H1 (cell line): ENCODE data around the gene STK32C. TPM values are rescaled to one million over a fixed set of nuclear protein-coding genes. Genes with fewer than 3 reads are reported as not detected.

Experiments
- CTCF ChIA-PET: fragments of 300-600 bp; sonication (Branson Sonifier 250); formaldehyde crosslinking; loops from one replicate; lab custom pipeline; 2021; ENCODE audit not compliant: partially characterized antibody; lab: Charles Lee
- POLR2A ChIA-PET: fragments of 300-600 bp; sonication (Branson Sonifier 250); formaldehyde crosslinking; loops from one replicate; lab custom pipeline; 2021; ENCODE audit warnings: inconsistent platforms; ENCODE audit not compliant: partially characterized antibody; lab: Charles Lee
- DNase-seq, 2 experiments: peaks; one replicate each; pipeline versions ENCODE4 v3.0.0 to v3.0.0-alpha.2; 2010 to 2022; ENCODE audit warnings: low spot score in 2 of 2, low read depth in 1 of 2, mixed read lengths in 1 of 2
- FAIRE-seq: peaks from 2 replicates; lab custom pipeline; 2011; peaks lifted over from hg19 to GRCh38; lab: Jason Lieb, UNC
- H2AFZ ChIP-seq: 2 replicates; pipeline ENCODE4 v1.8.1; 2012; ENCODE audit warnings: low read length, inconsistent platforms
- H2AK5ac ChIP-seq: 2 replicates; pipeline ENCODE4 v1.6.1; 2013; ENCODE audit warnings: low read depth, low read length
- H2BK120ac ChIP-seq: replicated peaks from 2 replicates; pipeline ENCODE3; 2013; ENCODE audit warnings: low read depth, low read length, inconsistent platforms
- H2BK12ac ChIP-seq: 2 replicates; pipeline ENCODE4 v1.6.1; 2013; ENCODE audit warnings: low read depth, low read length
- H2BK15ac ChIP-seq: 2 replicates; pipeline ENCODE4 v1.6.1; 2013; ENCODE audit warnings: low read length
- H2BK20ac ChIP-seq: 2 replicates; pipeline ENCODE4 v1.6.1; 2013; ENCODE audit warnings: low read length
- H2BK5ac ChIP-seq: 2 replicates; pipeline ENCODE4 v1.6.1; 2013; ENCODE audit warnings: low read depth, low read length
- H3K14ac ChIP-seq: 2 replicates; pipeline ENCODE4 v1.6.1; 2013; ENCODE audit warnings: inconsistent platforms; ENCODE audit not compliant: insufficient read length
- H3K18ac ChIP-seq: 2 replicates; pipeline ENCODE4 v1.6.1; 2013; ENCODE audit warnings: low read length; ENCODE audit errors: extremely low read depth
- H3K23ac ChIP-seq: 2 replicates; pipeline ENCODE4 v1.6.1; 2013; ENCODE audit warnings: inconsistent platforms; ENCODE audit not compliant: insufficient read length
- H3K23me2 ChIP-seq: 2 replicates; pipeline ENCODE4 v1.6.1; 2013; ENCODE audit warnings: low read depth, low read length
- H3K27ac ChIP-seq: 2 replicates; pipeline ENCODE4 v1.6.1; 2011; ENCODE audit warnings: low read depth, low read length, inconsistent platforms
- H3K27me3 ChIP-seq, 4 experiments: replicated peaks in 1 of 4; 1 replicate in 1 of 4; 2 replicates in 3 of 4; pipeline versions ENCODE4 v1.6.1 to v1.8.1; 2011 to 2013; ENCODE audit warnings: low read length in 3 of 4, mild to moderate bottlenecking in 3 of 4, inconsistent platforms in 2 of 4, mixed read lengths in 2 of 4, moderate library complexity in 1 of 4; ENCODE audit not compliant: control insufficient read depth in 3 of 4, insufficient read depth in 3 of 4; ENCODE audit errors: extremely low read depth in 1 of 4
- H3K36me3 ChIP-seq, 4 experiments: 2 replicates each; pipeline versions ENCODE4 v1.6.1 to v1.8.1; 2011 to 2013; ENCODE audit warnings: mild to moderate bottlenecking in 4 of 4, low read length in 3 of 4, moderate library complexity in 2 of 4, control low read depth in 1 of 4, inconsistent platforms in 1 of 4; ENCODE audit not compliant: insufficient read depth in 4 of 4, control insufficient read depth in 2 of 4
- H3K4ac ChIP-seq: replicated peaks from 2 replicates; pipeline ENCODE3; 2013; ENCODE audit warnings: low read length, low read depth, mixed read lengths, inconsistent platforms; ENCODE audit not compliant: insufficient read length
- H3K4me1 ChIP-seq, 4 experiments: replicated peaks in 1 of 4; 1 replicate in 1 of 4; 2 replicates in 3 of 4; pipeline versions ENCODE4 v1.6.1 to v1.8.1; 2011 to 2013; ENCODE audit warnings: low read length in 3 of 4, inconsistent platforms in 2 of 4, mixed read lengths in 1 of 4; ENCODE audit not compliant: insufficient read depth in 4 of 4, control insufficient read depth in 3 of 4
- H3K4me2 ChIP-seq, 2 experiments: 2 replicates each; pipeline versions ENCODE4 v1.6.1 to v1.8.1; 2011 to 2013; ENCODE audit warnings: low read depth in 2 of 2, low read length in 2 of 2, control low read depth in 1 of 2, inconsistent platforms in 1 of 2, mild to moderate bottlenecking in 1 of 2; ENCODE audit not compliant: insufficient read depth in 1 of 2
- H3K4me3 ChIP-seq, 4 experiments: fragments of 200-600, 300-600 bp in 1 of 4; sonication (generic), shearing (Covaris generic), sonication (Bioruptor Twin) in 1 of 4; 2 replicates each; pipeline versions ENCODE4 v1.5.1 to v1.8.1; 2011 to 2016; ENCODE audit warnings: low read length in 4 of 4, low read depth in 3 of 4, control low read depth in 2 of 4, inconsistent platforms in 2 of 4, mild to moderate bottlenecking in 2 of 4, mixed read lengths in 1 of 4, moderate library complexity in 1 of 4; ENCODE audit not compliant: insufficient read depth in 2 of 4; ENCODE audit errors: extremely low read depth in 1 of 4
- H3K56ac ChIP-seq: replicated peaks from 2 replicates; pipeline ENCODE3; 2013; ENCODE audit warnings: low read depth, mild to moderate bottlenecking, mixed read lengths, low read length, inconsistent platforms; ENCODE audit not compliant: insufficient read length
- H3K79me1 ChIP-seq: 2 replicates; pipeline ENCODE4 v1.6.1; 2013; ENCODE audit warnings: low read depth, low read length, control low read depth
- H3K79me2 ChIP-seq, 2 experiments: 2 replicates each; pipeline versions ENCODE4 v1.6.1 to v1.8.1; 2012 to 2013; ENCODE audit warnings: low read length in 2 of 2, mild to moderate bottlenecking in 2 of 2, inconsistent platforms in 1 of 2; ENCODE audit not compliant: insufficient read depth in 2 of 2, control insufficient read depth in 1 of 2
- H3K9ac ChIP-seq, 4 experiments: replicated peaks in 1 of 4; 1 replicate in 1 of 4; 2 replicates in 3 of 4; pipeline versions ENCODE4 v1.6.1 to v1.8.1; 2011 to 2013; ENCODE audit warnings: low read depth in 3 of 4, low read length in 3 of 4, control low read depth in 2 of 4, mild to moderate bottlenecking in 2 of 4, moderate library complexity in 2 of 4, inconsistent platforms in 1 of 4; ENCODE audit errors: extremely low read depth in 1 of 4
- H3K9me3 ChIP-seq, 2 experiments: 2 replicates each; pipeline versions ENCODE4 v1.6.1 to v1.8.1; 2012 to 2013; ENCODE audit warnings: mild to moderate bottlenecking in 2 of 2, moderate library complexity in 2 of 2, control low read depth in 1 of 2, inconsistent platforms in 1 of 2, low read depth in 1 of 2, low read length in 1 of 2, mixed read lengths in 1 of 2; ENCODE audit not compliant: insufficient read depth in 2 of 2
- H4K20me1 ChIP-seq, 2 experiments: replicated peaks in 1 of 2; 2 replicates each; pipeline versions ENCODE3 to v1.8.1; 2011 to 2013; ENCODE audit warnings: inconsistent platforms in 2 of 2, low read length in 2 of 2, mild to moderate bottlenecking in 1 of 2; ENCODE audit not compliant: insufficient read depth in 2 of 2, control insufficient read depth in 1 of 2
- H4K5ac ChIP-seq: 2 replicates; pipeline ENCODE4 v1.6.1; 2013; ENCODE audit warnings: low read length, low read depth, mixed read lengths, inconsistent platforms; ENCODE audit not compliant: insufficient read length
- H4K8ac ChIP-seq: 2 replicates; pipeline ENCODE4 v1.8.0; 2013; ENCODE audit warnings: mild to moderate bottlenecking, moderate library complexity, low read length, inconsistent platforms; ENCODE audit not compliant: insufficient read depth; ENCODE audit errors: extremely low read depth
- H4K91ac ChIP-seq: replicated peaks from 2 replicates; pipeline ENCODE3; 2013; ENCODE audit warnings: low read length, mixed read lengths, inconsistent platforms; ENCODE audit not compliant: insufficient read length
- CHD1 ChIP-seq: IDR thresholded peaks from 2 replicates; pipeline ENCODE4 v1.6.1; 2012; ENCODE audit warnings: low read depth, low read length, improper control_type of control experiment
- CREB1 ChIP-seq: IDR thresholded peaks from 2 replicates; pipeline ENCODE4 v1.6.1; 2012; ENCODE audit warnings: inconsistent platforms
- KDM1A ChIP-seq: fragments of 200-600, 300-600 bp; sonication (generic); IDR thresholded peaks from 2 replicates; pipeline ENCODE4 v1.7.1; 2016; ENCODE audit warnings: mild to moderate bottlenecking, low read length, borderline replicate concordance
- MAFK ChIP-seq: IDR thresholded peaks from 2 replicates; pipeline ENCODE4 v1.6.1; 2012; ENCODE audit warnings: low read depth, mild to moderate bottlenecking, improper control_type of control experiment, low read length
- RAD21 ChIP-seq, 2 experiments: IDR thresholded peaks in 1 of 2; conservative IDR thresholded peaks in 1 of 2; 2 replicates each; pipeline ENCODE4 v1.6.1; 2011; ENCODE audit warnings: low read depth in 2 of 2, low read length in 2 of 2, improper control_type of control experiment in 1 of 2, inconsistent platforms in 1 of 2, mild to moderate bottlenecking in 1 of 2, moderate library complexity in 1 of 2
- SIN3A ChIP-seq, 2 experiments: IDR thresholded peaks in 1 of 2; conservative IDR thresholded peaks in 1 of 2; 2 replicates each; pipeline ENCODE4 v1.6.1; 2011 to 2012; ENCODE audit warnings: low read length in 2 of 2, improper control_type of control experiment in 1 of 2, low read depth in 1 of 2, mild to moderate bottlenecking in 1 of 2
- SP4 ChIP-seq: IDR thresholded peaks from 2 replicates; pipeline ENCODE4 v1.6.1; 2012; ENCODE audit warnings: low read length, inconsistent platforms
- USF2 ChIP-seq: IDR thresholded peaks from 2 replicates; pipeline ENCODE4 v1.6.1; 2011; ENCODE audit warnings: low read length, improper control_type of control experiment
- WGBS, 2 experiments: shearing (Covaris generic) in 1 of 2; methylation state at CpG; one replicate each; pipeline versions ENCODE4 v1.1.6 to v1.1.7; 2013 to 2015; ENCODE audit warnings: low lambda C conversion rate in 2 of 2, mixed read lengths in 2 of 2, inconsistent platforms in 1 of 2, low coverage in 1 of 2, missing lambda C conversion rate in 1 of 2; ENCODE audit not compliant: insufficient replicate concordance in 2 of 2, insufficient coverage in 1 of 2, insufficient read length in 1 of 2; ENCODE audit errors: extremely low coverage in 1 of 2, missing lambda C conversion rate in 1 of 2; 5-methylcytosine and 5-hydroxymethylcytosine counted together
- polyA plus RNA-seq, 7 experiments: library from polyadenylated mRNA; depleted of rRNA in 3 of 7; stranded (reverse) in 5 of 7; unstranded in 2 of 7; fragments of >200 nt in 5 of 7; fragments of 200-250 nt in 2 of 7; gene quantifications; 1 replicate in 5 of 7; 2 replicates in 1 of 7; 4 replicates in 1 of 7; pipeline versions ENCODE4 v1.2.1 to v1.2.3, GENCODE V29; 2011 to 2013; ENCODE audit warnings: missing spikeins in 2 of 7, mixed read lengths in 2 of 7
- total RNA-seq: library from RNA; stranded (reverse); fragmentation: NEBNext Ultra II Directional; extraction: Animal tissue kit (Norgen Biotek cat#: 25700); gene quantifications from 2 replicates; pipeline ENCODE4 v1.2.1, GENCODE V29; 2021

Gene STK32C
- total and polyA plus RNA-seq, 2 of the 8 experiments (the other 6 are each of a cell fraction or from before 2014, with no cell fraction given): 10.6 to 15.6 TPM

GRCh38 chr10:132326925-132327324 is 19.2 kb upstream of the STK32C start:
- no peak overlapping the region for H2BK20ac ChIP-seq

More at GRCh38 chr10:132326925-132327324, 19.2 kb upstream of the STK32C start:
- Histone ChIP-seq H3K4me2 (no peak overlapping the region), H3K79me1 (peaks cover 7% of the 10 kb centered on the region; the same call in 1 of the 2 replicates), H3K9ac (no peak overlapping the region), H3K18ac (no peak overlapping the region), H3K4ac (no peak overlapping the region), H4K8ac (no peak overlapping the region), H3K4me1 (peaks cover 3 to 8% (median 4%) of the 10 kb centered on the region in 4 experiments; a peak in 4 of 7 replicates), H3K79me2 (peaks cover 4 to 34% of the 10 kb centered on the region in 2 experiments), H2BK12ac (no peak overlapping the region), H2AK5ac (no peak overlapping the region), H3K9me3 (no peaks in the 10 kb centered on the region), H4K91ac (no peak overlapping the region), H3K56ac (no peak overlapping the region), H2BK15ac (no peak overlapping the region), H4K5ac (no peak overlapping the region), H2BK5ac (no peak overlapping the region), H3K27me3 (no peaks in the 10 kb centered on the region), H3K36me3 (no peaks in the 10 kb centered on the region; a peak in 1 of 8 replicates), H2AFZ (no peak overlapping the region), H2BK120ac (no peak overlapping the region), H3K23me2 (peaks cover 4% of the 10 kb centered on the region), H3K4me3 (no peak overlapping the region), H3K27ac (no peak overlapping the region), H3K14ac (no peak overlapping the region), H3K23ac (no peak overlapping the region), H4K20me1 (peaks cover 0 to 2% of the 10 kb centered on the region in 2 experiments)
- CTCF ChIA-PET: interaction anchor here (0.6 to 1.2 kb wide), 2 partner anchors 34 to 334 kb away, joined by 3 to 5 read pairs; no protein-coding TSS in a partner anchor
- POLR2A ChIA-PET: interaction anchor here (0.7 to 1.4 kb wide), 2 partner anchors 25 to 169 kb away, joined by 3 to 4 read pairs; no protein-coding TSS in a partner anchor
- TF ChIP-seq KDM1A (no peak), USF2 (no peak), SP4 (no peak), CHD1 (no peak), RAD21 (IDR thresholded peaks at IDR 0.05 in 1 of 2, conservative IDR thresholded peaks at IDR 0.05 in 1 of 2; ENCODE audit: low read depth in 2 of 2, low read length in 2 of 2) (no peak), CREB1 (no peak), SIN3A (conservative IDR thresholded peaks at IDR 0.05 in 1 of 2, IDR thresholded peaks at IDR 0.05 in 1 of 2; ENCODE audit: low read depth in 1 of 2, low read length in 2 of 2) (no peak), MAFK (no peak)
- WGBS, 2 experiments: 86% methylated on average over 4 of the region's 4 CpGs; no CpG with 5 or more reads in 1 of the 2 experiments
- DNase-seq: no peak
- FAIRE-seq: no peak
